SK-N-DZ (cell line): ENCODE results near the gene EMX1.

Source experiments
- DNase-seq: peaks from one replicate; pipeline ENCODE4 v3.0.0-alpha.2; 2015; ENCODE audit warnings: low spot score

The EMX1 gene

DNA sequence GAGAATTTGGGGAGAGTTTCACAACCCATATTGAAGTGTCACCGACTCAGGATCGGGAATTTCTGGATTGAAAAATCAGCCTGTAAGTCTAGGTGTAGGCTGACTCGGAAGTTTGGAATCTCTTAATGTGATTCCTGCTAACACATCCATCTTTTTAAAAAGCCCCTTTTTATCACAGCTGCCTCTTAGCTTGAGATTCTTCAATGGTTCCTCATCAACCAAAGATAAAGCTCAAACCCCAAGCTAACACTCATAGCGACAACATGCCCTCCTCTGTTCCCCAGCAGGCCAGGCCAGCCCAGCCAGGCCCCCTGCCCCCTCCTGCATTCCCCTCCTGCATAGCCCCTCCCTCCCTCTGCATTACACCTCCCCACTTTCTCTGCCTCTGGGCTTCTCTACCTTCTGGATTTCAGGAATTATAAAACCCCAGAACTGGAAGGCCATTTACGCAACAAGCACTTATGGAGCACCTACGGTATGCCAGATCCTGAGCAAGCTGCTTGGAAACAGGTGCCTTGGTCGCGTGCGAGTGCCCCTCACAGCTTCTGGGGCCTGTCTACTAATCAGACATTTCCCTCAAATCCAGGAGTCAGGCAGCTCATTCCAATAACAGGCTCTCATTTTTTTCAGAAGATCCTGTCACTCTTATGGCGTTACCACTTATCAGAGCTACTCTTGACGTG is 63.4 kb downstream of the EMX1 start:
- DNase-seq, result no peak

DNA sequence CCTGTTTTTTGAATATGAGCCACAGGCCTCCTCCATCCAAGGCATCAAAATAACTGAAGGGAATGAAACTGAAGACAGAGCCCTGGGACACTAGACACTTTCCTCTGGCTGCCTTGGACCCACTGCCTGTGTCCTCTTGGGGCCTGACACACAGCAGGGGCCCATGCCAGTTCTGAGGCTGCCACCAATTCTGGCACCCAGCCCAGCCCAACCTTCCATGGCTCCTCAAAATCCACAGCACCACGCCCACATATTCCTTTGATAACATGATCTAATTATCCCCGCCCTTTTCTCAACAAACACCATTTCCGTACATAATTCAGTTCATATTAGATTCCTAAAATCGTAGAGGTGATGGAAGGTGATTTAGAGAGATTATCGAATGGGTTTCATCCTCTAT is 64.2 kb downstream of the EMX1 start:
- no peak for DNase-seq

DNA sequence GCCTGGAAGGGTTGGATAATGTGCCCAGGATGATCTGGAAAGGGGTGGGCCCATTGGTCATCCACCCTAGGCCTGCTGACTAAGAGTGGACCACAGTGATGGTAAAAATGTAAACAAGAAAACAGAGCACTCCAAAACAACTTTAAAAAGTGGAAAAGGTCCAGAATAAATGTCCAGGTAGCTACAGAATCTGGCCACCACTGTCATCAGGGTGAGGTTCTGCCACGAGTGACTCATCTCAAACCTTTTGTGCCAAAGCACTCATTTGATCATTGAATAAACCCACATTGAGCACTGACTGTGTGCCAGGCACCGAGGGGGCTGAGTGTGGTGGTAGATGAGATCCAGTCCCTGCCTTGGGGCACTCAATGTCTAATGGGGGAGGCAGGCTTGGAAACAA is 64.9 kb downstream of the EMX1 start:
- no peak for DNase-seq

DNA sequence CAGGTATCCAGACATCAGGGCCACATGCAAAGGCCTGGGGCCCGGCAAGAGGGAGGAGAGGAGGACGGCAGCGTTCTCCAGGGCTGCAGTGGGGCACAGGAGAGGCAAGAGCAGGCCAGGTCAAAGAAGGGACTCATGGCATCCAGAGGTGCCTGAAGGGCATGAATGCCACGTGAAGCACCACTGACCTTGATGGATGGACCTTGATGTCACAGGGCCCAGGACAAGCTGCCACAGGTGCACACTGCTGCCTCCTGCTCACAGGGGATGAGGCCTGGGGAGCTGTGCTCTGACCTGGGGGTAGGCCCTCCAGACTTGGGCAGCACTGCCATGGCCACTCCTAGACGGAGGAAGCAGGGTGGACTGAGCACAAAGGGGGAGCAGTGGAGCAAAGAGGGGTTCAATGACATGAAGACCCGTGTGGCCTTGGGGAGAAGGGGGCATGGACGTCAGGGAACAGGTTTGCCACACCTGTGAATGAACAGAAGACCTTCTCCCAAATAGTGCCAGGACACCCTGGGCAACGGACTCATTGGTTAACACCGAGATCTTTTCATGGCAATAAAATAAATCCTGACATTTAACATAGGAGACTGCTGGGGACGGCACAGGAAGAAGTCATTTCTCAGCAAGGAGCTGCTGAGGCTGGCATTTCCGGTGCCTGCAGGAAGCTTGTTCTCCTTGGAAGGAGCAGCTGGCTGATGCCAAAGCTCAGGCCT is 65.6 kb downstream of the EMX1 start:
- no peak for DNase-seq

DNA sequence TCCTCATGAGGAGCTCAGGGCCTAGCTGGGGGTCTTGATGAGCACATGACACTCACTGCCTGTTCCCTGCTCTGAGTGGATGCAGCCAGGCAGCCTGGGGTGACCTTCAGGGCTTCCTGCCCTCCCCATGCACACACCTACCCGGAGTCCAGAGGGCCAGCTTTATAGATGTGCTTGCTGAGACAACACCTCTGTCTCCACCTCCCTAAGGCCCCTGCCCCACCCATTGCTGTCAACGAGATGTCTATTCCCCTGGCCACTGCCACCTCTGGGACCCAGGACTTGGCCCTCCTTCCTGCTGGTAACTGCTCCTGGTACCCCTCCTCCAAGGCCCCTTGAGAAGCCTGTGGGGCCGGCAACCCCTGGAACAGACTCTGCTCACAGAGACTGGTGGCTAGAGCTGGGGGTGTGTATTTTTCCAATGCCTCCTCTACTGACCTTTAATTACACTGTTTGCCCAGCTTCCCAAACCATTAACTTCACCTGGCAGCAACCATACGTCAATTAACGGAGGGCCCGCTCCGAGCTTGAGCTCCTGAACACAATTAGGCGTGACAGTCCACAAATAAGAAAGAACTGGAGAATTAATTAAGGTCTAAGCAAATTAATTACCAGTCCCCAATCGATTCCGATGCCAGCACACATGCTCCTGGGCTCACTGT is 66.3 kb downstream of the EMX1 start:
- no peak for DNase-seq

DNA sequence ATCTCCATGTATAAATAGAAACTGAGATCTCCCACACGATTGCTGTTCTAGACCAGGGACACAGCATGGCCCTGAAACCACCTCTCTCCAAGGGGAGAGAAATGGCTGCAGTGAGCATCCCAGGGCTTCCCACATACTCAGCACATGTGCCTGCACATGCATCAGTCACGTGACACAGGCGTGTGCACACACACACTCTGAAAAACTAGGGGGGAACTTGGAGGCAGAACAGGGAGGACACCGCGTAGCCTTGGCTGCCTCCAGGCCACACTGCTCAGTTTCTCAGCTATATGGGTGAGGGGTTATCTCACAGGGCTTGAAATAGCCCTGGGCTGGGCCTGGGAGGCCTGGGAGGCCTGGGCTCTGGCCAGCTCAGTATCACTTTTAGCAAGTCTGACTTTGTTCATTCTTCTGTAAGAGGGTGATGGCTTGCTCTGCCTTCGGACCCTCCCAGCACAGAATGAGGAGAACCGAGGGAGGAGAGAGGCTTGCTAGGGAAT is 66.9 kb downstream of the EMX1 start:
- DNase-seq, result peak; percentile 33
